CD4-positive, CD25-positive, alpha-beta regulatory T cell (primary cell): ENCODE results near the gene ADRA1B. TPM values are rescaled to one million over a fixed set of nuclear protein-coding genes. Genes with fewer than 3 reads are reported as not detected.
"Not testable (repeated sequence)": the region's sequence is repeated elsewhere in the genome, so short reads cannot be mapped to it uniquely, and the experiment has no call there.

Experiments used
- ATAC-seq, 2 donors: fragments of 150-1000 bp; cut with Tn5 transposase; one replicate each; pipeline ENCODE4 v1.10.0; 2021; ENCODE audit warnings: low read depth in 2 of 2, moderate number of reproducible peaks in 2 of 2, moderate library complexity in 1 of 2
- DNase-seq, 3 donors: peaks; one replicate each; pipeline versions ENCODE4 v3.0.0 to v3.0.0-alpha.2; 2012 to 2022; ENCODE audit warnings: mixed read lengths in 1 of 3
- H3K27ac ChIP-seq: one replicate; pipeline ENCODE4 v1.7.0; 2013; ENCODE audit warnings: mild to moderate bottlenecking, low read length; ENCODE audit not compliant: insufficient read depth, poor library complexity, severe bottlenecking
- H3K27me3 ChIP-seq: one replicate; pipeline ENCODE4 v1.7.0; 2013; ENCODE audit warnings: low read length; ENCODE audit not compliant: control insufficient read depth, insufficient read depth
- H3K36me3 ChIP-seq: one replicate; pipeline ENCODE4 v1.7.0; 2013; ENCODE audit warnings: mild to moderate bottlenecking, low read length, moderate library complexity; ENCODE audit not compliant: control insufficient read depth, insufficient read depth
- H3K4me1 ChIP-seq: 2 replicates; pipeline ENCODE4 v1.7.0; 2013; ENCODE audit warnings: mild to moderate bottlenecking, low read length; ENCODE audit not compliant: insufficient read depth, control insufficient read depth, poor library complexity, severe bottlenecking
- H3K4me3 ChIP-seq: one replicate; pipeline ENCODE4 v1.7.0; 2013; ENCODE audit warnings: low read depth, mild to moderate bottlenecking, low read length, moderate library complexity
- H3K9me3 ChIP-seq, 2 experiments: 1 replicate in 1 of 2; 2 replicates in 1 of 2; pipeline ENCODE4 v1.7.0; 2013; ENCODE audit warnings: low read length in 2 of 2, mild to moderate bottlenecking in 1 of 2, moderate library complexity in 1 of 2; ENCODE audit not compliant: control insufficient read depth in 2 of 2
- H3K27ac Mint-ChIP-seq, 3 donors: one replicate each; pipeline ENCODE4 v1.8.0; 2020 to 2022; ENCODE audit warnings: mild to moderate bottlenecking in 3 of 3, mixed read lengths in 3 of 3, moderate library complexity in 2 of 3
- H3K27me3 Mint-ChIP-seq: one replicate; pipeline ENCODE4 v1.8.0; 2022; ENCODE audit warnings: mild to moderate bottlenecking, mixed read lengths
- H3K36me3 Mint-ChIP-seq: one replicate; pipeline ENCODE4 v1.8.0; 2020; ENCODE audit warnings: mixed read lengths
- H3K4me1 Mint-ChIP-seq, 4 donors: one replicate each; pipeline ENCODE4 v1.8.0; 2020 to 2022; ENCODE audit warnings: mixed read lengths in 4 of 4, mild to moderate bottlenecking in 1 of 4
- H3K4me3 Mint-ChIP-seq, 4 donors: one replicate each; pipeline ENCODE4 v1.8.0; 2020 to 2022; ENCODE audit warnings: mild to moderate bottlenecking in 4 of 4, mixed read lengths in 4 of 4, moderate library complexity in 3 of 4
- H3K9me3 Mint-ChIP-seq, 7 donors: one replicate each; pipeline ENCODE4 v1.8.0; 2020 to 2022; ENCODE audit warnings: mixed read lengths in 7 of 7, mild to moderate bottlenecking in 3 of 7, moderate library complexity in 2 of 7
- polyA plus RNA-seq, 4 donors: library from polyadenylated mRNA; unstranded; fragments of 300-500 nt; fragmentation: Illumina TruSeq; gene quantifications; one replicate each; pipeline ENCODE4 v1.2.3, GENCODE V29; 2021
- total RNA-seq: library from RNA; stranded (reverse); gene quantifications from one replicate; pipeline ENCODE4 v1.2.3, GENCODE V29; 2022

The ADRA1B gene
- total and polyA plus RNA-seq, 5 donors from 2014 or later: not detected

GRCh38 chr5:159995907-159996306 is 79.6 kb downstream of the ADRA1B start:
- Histone ChIP-seq H3K36me3 (no peaks in the 10 kb centered on the region), H3K27ac (no peak overlapping the region), H3K4me1 (no peaks in the 10 kb centered on the region), H3K4me3 (no peak overlapping the region), H3K27me3 (peaks cover 18% of the 10 kb centered on the region), H3K9me3 (peaks cover 8 to 16% of the 10 kb centered on the region in 2 experiments)
- Mint-ChIP-seq H3K36me3 (no peaks in the 10 kb centered on the region), H3K27ac (no peak overlapping the region), H3K9me3 (peaks cover 0 to 10% (median 1%) of the 10 kb centered on the region in 7 donors), H3K4me1 (no peaks in the 10 kb centered on the region), H3K4me3 (no peak overlapping the region), H3K27me3 (peaks cover 58% of the 10 kb centered on the region)
- no peak for DNase-seq
- no peak for ATAC-seq

GRCh38 chr5:160001457-160001856 is 85.2 kb downstream of the ADRA1B start:
- Mint-ChIP-seq H3K9me3 (no peaks in the 10 kb centered on the region), H3K27me3 (peaks cover 56% of the 10 kb centered on the region), H3K27ac (no peak overlapping the region), H3K36me3 (no peaks in the 10 kb centered on the region), H3K4me3 (no peak overlapping the region), H3K4me1 (no peaks in the 10 kb centered on the region)
- H3K27ac ChIP-seq: no peak overlapping the region
- no peaks in the 10 kb centered on the region for H3K4me1 ChIP-seq
- H3K4me3 ChIP-seq: no peak overlapping the region
- H3K9me3 ChIP-seq: no peaks in the 10 kb centered on the region
- peaks cover 17% of the 10 kb centered on the region for H3K27me3 ChIP-seq
- ATAC-seq: no peak
- DNase-seq: no peak
- H3K36me3 ChIP-seq: no peaks in the 10 kb centered on the region

DNA sequence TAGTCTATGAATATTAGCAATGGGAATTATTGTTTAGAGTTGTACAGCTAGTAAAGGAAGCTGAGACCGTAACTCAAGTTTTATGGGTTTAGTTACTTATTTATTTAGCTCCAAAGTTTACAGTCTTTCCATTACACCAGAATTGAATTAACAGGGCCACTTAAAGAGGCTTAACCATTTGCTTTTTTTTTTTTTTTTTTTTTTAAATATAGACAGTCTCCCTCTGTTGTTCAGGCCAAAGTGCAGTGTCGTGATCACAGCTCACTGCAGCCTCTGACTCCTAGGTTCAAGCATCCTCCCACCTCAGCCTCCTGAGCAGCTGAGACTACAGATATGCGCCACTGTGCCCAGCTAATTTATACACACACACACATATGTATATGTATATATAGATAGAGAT is 91.2 kb downstream of the ADRA1B start:
- Mint-ChIP-seq H3K27ac (no peak overlapping the region), H3K36me3 (peaks cover 14% of the 10 kb centered on the region), H3K4me1 (peaks cover 14 to 30% (median 23%) of the 10 kb centered on the region in 4 donors), H3K4me3 (peak overlapping the region in 2 of 4 donors; percentile 9 to 44), H3K9me3 (no peaks in the 10 kb centered on the region), H3K27me3 (peaks cover 19% of the 10 kb centered on the region)
- H3K9me3 ChIP-seq: no peaks in the 10 kb centered on the region
- no peak for ATAC-seq
- H3K36me3 ChIP-seq: peaks cover 13% of the 10 kb centered on the region
- no peak overlapping the region for H3K4me3 ChIP-seq
- H3K27ac ChIP-seq: no peak overlapping the region
- H3K27me3 ChIP-seq: no peaks in the 10 kb centered on the region
- peaks cover 24% of the 10 kb centered on the region for H3K4me1 ChIP-seq
- no peak for DNase-seq

DNA sequence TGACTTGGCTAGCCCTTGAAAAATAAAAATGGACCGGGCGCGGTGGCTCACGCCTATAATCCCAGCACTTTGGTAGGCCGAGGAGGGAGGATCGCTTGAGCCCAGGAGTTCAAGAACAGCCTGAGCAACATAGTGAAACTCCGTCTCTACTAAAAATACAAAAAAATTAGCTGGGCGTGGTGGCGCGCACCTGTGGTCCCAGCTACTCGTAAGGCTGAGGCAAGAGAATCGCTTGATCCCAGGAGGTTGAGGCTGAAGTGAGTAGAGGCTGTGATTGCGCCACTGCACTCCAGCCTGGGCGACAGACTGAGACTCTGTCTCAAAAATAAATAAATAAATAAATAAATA is 92.2 kb downstream of the ADRA1B start:
- H3K9me3 ChIP-seq, H3K27me3 ChIP-seq, H3K9me3 Mint-ChIP-seq, ATAC-seq, DNase-seq: not testable (repeated sequence)
- Mint-ChIP-seq H3K4me3 (peak overlapping the region in 2 of 4 donors; percentile 44 to 94), H3K36me3 (peaks cover 14% of the 10 kb centered on the region), H3K4me1 (peaks cover 14 to 30% (median 23%) of the 10 kb centered on the region in 4 donors), H3K27ac (peak overlapping the region; percentile 26 to 98 (median 55)), H3K27me3 (peaks cover 13% of the 10 kb centered on the region)
- peak overlapping the region; percentile 97 for H3K4me3 ChIP-seq
- H3K27ac ChIP-seq: peak overlapping the region; percentile 85
- peaks cover 20% of the 10 kb centered on the region for H3K36me3 ChIP-seq
- H3K4me1 ChIP-seq: peaks cover 24% of the 10 kb centered on the region

DNA sequence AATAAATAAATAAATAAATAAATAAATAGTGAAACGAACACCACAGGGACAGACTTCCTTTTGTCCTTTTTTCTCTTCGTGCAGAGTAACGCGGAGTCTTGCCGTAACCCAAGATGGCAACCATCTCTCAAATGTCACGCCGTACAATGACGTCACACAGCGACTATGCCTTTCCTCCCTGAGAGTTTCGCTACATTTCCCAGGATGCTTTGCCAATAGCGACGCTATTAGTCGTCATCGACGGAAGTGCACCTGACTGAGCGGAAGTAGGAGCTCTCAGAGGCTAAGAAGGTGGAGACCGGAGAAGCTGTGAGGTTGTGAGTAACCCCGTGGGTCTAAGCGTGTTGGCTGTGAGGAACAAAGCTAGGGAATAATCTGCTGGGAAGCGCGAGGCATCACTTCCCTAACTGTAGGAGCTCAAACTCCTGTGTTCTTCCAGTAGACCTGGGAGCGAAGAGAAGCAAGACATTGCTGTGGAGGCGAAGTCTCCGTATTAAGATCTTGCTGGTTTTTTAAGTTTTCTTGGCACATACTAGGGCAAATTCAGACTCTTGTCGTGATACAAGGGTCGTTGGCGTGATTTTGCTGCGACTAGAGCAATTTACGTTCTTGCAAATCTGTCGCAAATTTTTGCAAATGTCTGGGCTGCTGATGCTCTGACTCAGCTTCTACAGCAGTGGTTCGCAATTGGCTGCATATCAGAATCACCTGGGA is 92.8 kb downstream of the ADRA1B start, which contains the start of gene TTC1:
TTC1 (plus strand) TSS at position 263 of the 714 bp plus-strand sequence. CDS start 1,390 bp downstream, outside the sequence.
- H3K27ac Mint-ChIP-seq: peak within 1 kb of the TSS; percentile 96 to 98 (median 98)
- no peaks in the 10 kb centered on the region for H3K9me3 Mint-ChIP-seq
- H3K36me3 ChIP-seq: peaks cover 20% of the 10 kb centered on the region
- H3K27ac ChIP-seq: peak within 1 kb of the TSS; percentile 85
- DNase-seq (peak; percentile 92 to 99 (median 94)), ATAC-seq (peak; percentile 98 to 100)
- H3K4me1 ChIP-seq: peaks cover 24% of the 10 kb centered on the region
- H3K36me3 Mint-ChIP-seq: peaks cover 14% of the 10 kb centered on the region
- peaks cover 13% of the 10 kb centered on the region for H3K27me3 Mint-ChIP-seq
- H3K27me3 ChIP-seq: no peaks in the 10 kb centered on the region
- no peaks in the 10 kb centered on the region for H3K9me3 ChIP-seq
- H3K4me3 Mint-ChIP-seq: peak within 1 kb of the TSS; percentile 94 to 99 (median 95)
- H3K4me1 Mint-ChIP-seq: peaks cover 14 to 31% (median 24%) of the 10 kb centered on the region in 4 donors
- H3K4me3 ChIP-seq: peak within 1 kb of the TSS; percentile 97

DNA sequence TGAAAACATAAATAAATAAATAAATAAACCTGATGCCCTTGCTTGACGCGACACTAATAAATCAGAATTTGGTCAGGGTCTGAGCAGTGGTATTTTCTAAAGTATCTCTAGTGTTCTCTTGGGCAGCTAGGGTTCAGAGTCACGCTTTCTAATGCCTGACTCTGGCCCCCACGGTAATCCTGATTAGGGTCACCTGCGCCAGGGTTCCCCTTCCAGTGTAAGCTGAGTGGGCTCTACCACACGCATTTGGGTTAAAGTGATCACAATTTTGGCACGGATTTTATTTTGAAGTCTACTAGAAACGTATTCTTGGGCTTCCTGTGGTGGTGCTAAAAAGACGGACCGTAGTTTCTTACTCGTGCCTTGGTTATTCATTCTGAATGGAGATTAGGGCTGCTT is 93.3 kb downstream of the ADRA1B start:
- peaks cover 24% of the 10 kb centered on the region for H3K4me1 ChIP-seq

GRCh38 chr5:160011471-160011870 is 95.2 kb downstream of the ADRA1B start:
- Histone ChIP-seq H3K27me3 (no peaks in the 10 kb centered on the region), H3K4me3 (peak overlapping the region; percentile 45), H3K27ac (peak overlapping the region; percentile 35), H3K9me3 (no peaks in the 10 kb centered on the region), H3K36me3 (peaks cover 34% of the 10 kb centered on the region), H3K4me1 (peaks cover 24% of the 10 kb centered on the region)
- Mint-ChIP-seq H3K9me3 (no peaks in the 10 kb centered on the region), H3K27ac (peak overlapping the region; percentile 34 to 66 (median 62)), H3K27me3 (peaks cover 4% of the 10 kb centered on the region), H3K4me1 (peaks cover 20 to 44% (median 31%) of the 10 kb centered on the region in 4 donors), H3K36me3 (peaks cover 25% of the 10 kb centered on the region), H3K4me3 (peak overlapping the region in 3 of 4 donors; percentile 75 to 96 (median 78))
- ATAC-seq (no peak), DNase-seq (no peak)

More for the DNA sequence above, 93.3 kb downstream of the ADRA1B start:
- Mint-ChIP-seq H3K4me1 (peaks cover 14 to 33% (median 24%) of the 10 kb centered on the region in 4 donors), H3K27ac (peak overlapping the region; percentile 96 to 98 (median 98)), H3K9me3 (no peaks in the 10 kb centered on the region), H3K36me3 (peaks cover 14% of the 10 kb centered on the region), H3K4me3 (peak overlapping the region; percentile 94 to 99 (median 95)), H3K27me3 (peaks cover 10% of the 10 kb centered on the region)
- no peaks in the 10 kb centered on the region for H3K27me3 ChIP-seq
- no peaks in the 10 kb centered on the region for H3K9me3 ChIP-seq
- ATAC-seq (no peak), DNase-seq (no peak)
- peak overlapping the region; percentile 97 for H3K4me3 ChIP-seq
- H3K27ac ChIP-seq: peak overlapping the region; percentile 85
- H3K36me3 ChIP-seq: peaks cover 20% of the 10 kb centered on the region
